ENCODE measurements around the gene AGK. TPM values are rescaled to one million over a fixed set of nuclear protein-coding genes. Genes with fewer than 3 reads are reported as not detected.

AGK gene
- total and polyA plus RNA-seq, 2 of the 8 experiments (the other 6 are each of a cell fraction or from before 2014, with no cell fraction given), result 25.8 to 34.0 TPM

DNA sequence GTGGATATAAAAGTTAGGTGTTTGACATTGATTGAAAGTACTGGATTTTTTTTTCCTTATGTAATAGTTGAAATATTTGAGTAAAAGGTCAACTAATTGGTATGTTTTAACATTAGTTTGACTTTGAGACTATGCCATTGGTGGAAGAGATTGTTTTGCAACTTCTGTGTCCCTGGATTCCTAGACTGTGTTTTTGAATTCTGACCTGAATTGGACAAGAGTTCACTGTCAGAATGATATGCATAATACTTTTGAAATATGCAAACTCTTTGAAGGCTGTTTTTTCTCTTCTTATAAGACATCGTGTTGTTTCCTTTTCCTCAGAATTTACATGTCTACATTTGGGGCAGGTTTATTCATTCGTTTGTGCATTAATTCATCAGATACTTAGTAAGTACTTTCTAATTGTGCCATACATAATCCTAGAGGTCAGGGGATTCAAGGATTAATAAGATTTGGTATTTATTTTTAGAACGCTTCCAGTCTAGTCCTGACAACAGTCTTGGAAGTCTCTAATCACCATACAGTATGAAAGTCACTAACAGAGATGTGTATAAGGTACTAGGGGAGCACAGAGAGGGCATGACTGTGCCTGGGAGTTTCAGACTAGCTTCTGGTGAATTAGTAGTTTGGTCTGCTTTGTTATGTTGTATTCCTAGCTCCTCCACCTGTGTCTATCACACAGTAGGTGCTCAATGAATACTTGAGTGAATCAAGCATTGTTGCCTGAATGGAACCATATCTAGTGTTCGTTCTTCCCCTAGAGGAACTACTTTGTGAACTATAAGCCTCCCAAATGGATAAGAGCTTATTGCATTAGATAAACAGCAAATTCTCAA lies 49.2 kb downstream of the AGK start:
- Histone ChIP-seq H2BK5ac (ENCODE audit: low read depth, low read length) (no peak overlapping the region), H4K8ac (ENCODE audit: extremely low read depth, insufficient read depth, low read length) (no peak overlapping the region), H4K91ac (replicated peaks; ENCODE audit: insufficient read length, low read length) (no peak overlapping the region), H3K9ac (replicated peaks in 1 of 4; ENCODE audit: extremely low read depth in 1 of 4, low read depth in 3 of 4, low read length in 3 of 4) (no peak overlapping the region), H2BK120ac (replicated peaks; ENCODE audit: low read depth, low read length) (no peak overlapping the region), H3K36me3 (ENCODE audit: control insufficient read depth in 2 of 4, insufficient read depth in 4 of 4, low read length in 3 of 4) (peaks cover 0 to 14% (median 0%) of the 10 kb centered on the region in 4 experiments; a peak in 1 of 8 replicates), H3K14ac (ENCODE audit: insufficient read length) (no peak overlapping the region), H3K18ac (ENCODE audit: extremely low read depth, low read length) (no peak overlapping the region), H3K4ac (replicated peaks; ENCODE audit: insufficient read length, low read depth, low read length) (no peak overlapping the region), H3K23ac (ENCODE audit: insufficient read length) (no peak overlapping the region), H3K23me2 (ENCODE audit: low read depth, low read length) (no peaks in the 10 kb centered on the region), H2BK12ac (ENCODE audit: low read depth, low read length) (no peak overlapping the region), H2AK5ac (ENCODE audit: low read depth, low read length) (no peak overlapping the region), H3K4me1 (replicated peaks in 1 of 4; ENCODE audit: control insufficient read depth in 3 of 4, insufficient read depth in 4 of 4, low read length in 3 of 4) (peaks cover 0 to 3% (median 1%) of the 10 kb centered on the region in 4 experiments; a peak in 2 of 7 replicates), H3K27me3 (replicated peaks in 1 of 4; ENCODE audit: control insufficient read depth in 3 of 4, extremely low read depth in 1 of 4, insufficient read depth in 3 of 4, low read length in 3 of 4) (no peaks in the 10 kb centered on the region), H3K9me3 (ENCODE audit: insufficient read depth in 2 of 2, low read depth in 1 of 2, low read length in 1 of 2) (no peaks in the 10 kb centered on the region), H3K4me3 (ENCODE audit: extremely low read depth in 1 of 4, insufficient read depth in 2 of 4, low read depth in 3 of 4, low read length in 4 of 4) (no peak overlapping the region), H3K79me1 (ENCODE audit: low read depth, low read length) (no peaks in the 10 kb centered on the region), H2BK15ac (ENCODE audit: low read length) (no peak overlapping the region), H4K20me1 (replicated peaks in 1 of 2; ENCODE audit: control insufficient read depth in 1 of 2, insufficient read depth in 2 of 2, low read length in 2 of 2) (no peaks in the 10 kb centered on the region), H3K27ac (ENCODE audit: low read depth, low read length) (no peak overlapping the region), H3K79me2 (ENCODE audit: control insufficient read depth in 1 of 2, insufficient read depth in 2 of 2, low read length in 2 of 2) (no peaks in the 10 kb centered on the region), H3K4me2 (ENCODE audit: insufficient read depth in 1 of 2, low read depth in 2 of 2, low read length in 2 of 2) (no peak overlapping the region; a peak in 1 of 4 replicates), H3K56ac (replicated peaks; ENCODE audit: insufficient read length, low read depth, low read length) (no peak overlapping the region), H2BK20ac (ENCODE audit: low read length) (no peak overlapping the region), H4K5ac (ENCODE audit: insufficient read length, low read depth, low read length) (no peak overlapping the region), H2AFZ (ENCODE audit: low read length) (no peak overlapping the region)
- 82% methylated on average over 4 of the region's 4 CpGs; no CpG with 5 or more reads in 1 of the 2 experiments for WGBS, 2 experiments (ENCODE audit: extremely low coverage in 1 of 2, insufficient coverage in 1 of 2, insufficient read length in 1 of 2, insufficient replicate concordance in 2 of 2, low coverage in 1 of 2, low lambda C conversion rate in 2 of 2, missing lambda C conversion rate in 1 of 2)
- POLR2A ChIA-PET (ENCODE audit: partially characterized antibody), result interaction anchor here (1.3 kb wide), 1 partner anchor 9 kb away, joined by 3 read pairs; no protein-coding TSS in a partner anchor
- DNase-seq (ENCODE audit: low read depth in 1 of 2, low spot score in 2 of 2) (no peak), FAIRE-seq (peak; percentile 73)
- no peak for TF ChIP-seq NRF1 (IDR thresholded peaks at IDR 0.05; ENCODE audit: low read depth, low read length)
- no peak for TF ChIP-seq BRCA1 (IDR thresholded peaks at IDR 0.05; ENCODE audit: low read depth, low read length)
- CTCF ChIA-PET (ENCODE audit: partially characterized antibody), result no interaction called here
